ENCODE results near the gene PDZD7. TPM values are rescaled to one million over a fixed set of nuclear protein-coding genes. Genes with fewer than 3 reads are reported as not detected.

PDZD7 gene
- total and polyA plus RNA-seq, 9 of the 15 experiments (the other 6 are each of a cell fraction or from before 2014, with no cell fraction given) = 0.04 to 0.24 (median 0.08) TPM; not detected in 3

- TF ChIP-seq ATF6 (CRISPR knock-in tag; IDR thresholded peaks at IDR 0.05) (peak; percentile 26; the same call in 1 of the 2 replicates), ARNT (IDR thresholded peaks at IDR 0.05) (no peak), POLR2A (conservative IDR thresholded peaks at IDR 0.05) (0 out of 2 replicates have a peak, but pooled peaks have one; percentile 13), PHB2 (IDR thresholded peaks at IDR 0.05; ENCODE audit: low read depth) (no peak), KDM4B (IDR thresholded peaks at IDR 0.05; ENCODE audit: borderline replicate concordance in 2 of 2, low read depth in 1 of 2) (no peak), ELF1 (tag; IDR thresholded peaks at IDR 0.05) (0 out of 2 replicates have a peak, but pooled peaks have one; percentile 30), PKNOX1 (IDR thresholded peaks at IDR 0.05) (no peak), POLR2H (tag; IDR thresholded peaks at IDR 0.05; ENCODE audit: low read depth) (no peak), TSHZ1 (CRISPR knock-in tag; IDR thresholded peaks at IDR 0.05) (no peak), SNAPC5 (CRISPR knock-in tag; IDR thresholded peaks at IDR 0.05) (no peak), ZFX (CRISPR knock-in tag; IDR thresholded peaks at IDR 0.05) (peak; percentile 76), ZNF512 (tag; IDR thresholded peaks at IDR 0.05) (no peak), BACH1 (tag; IDR thresholded peaks at IDR 0.05) (no peak), HDGF (IDR thresholded peaks at IDR 0.05) (no peak), RBM25 (IDR thresholded peaks at IDR 0.05; ENCODE audit: low read depth, low read length, severe bottlenecking) (no peak), ZBTB34 (CRISPR knock-in tag; IDR thresholded peaks at IDR 0.05) (no peak)
These were observed 33.4 kb downstream of the PDZD7 start (continued) for GRCh38 chr10:100997360-100998182.
